T-cell (primary cell): ENCODE data around the gene RNF166. TPM values are rescaled to one million over a fixed set of nuclear protein-coding genes. Genes with fewer than 3 reads are reported as not detected.

Experiments used
- ATAC-seq, 4 experiments: fragments of 200-7000 bp in 3 of 4; fragments of 150-1000 bp in 1 of 4; cut with Tn5 transposase; replicated peaks in 1 of 4; 1 replicate in 3 of 4; 2 replicates in 1 of 4; pipeline ENCODE4 v1.10.0; 2021; ENCODE audit warnings: moderate library complexity in 3 of 4, mild to moderate bottlenecking in 2 of 4, moderate number of reproducible peaks in 1 of 4
- CTCF ChIA-PET, 2 donors: fragments of 300-600 bp; sonication (Branson Sonifier 250); formaldehyde crosslinking; loops; one replicate each; lab custom pipeline; 2022; ENCODE audit warnings: antibody characterized with exemption in 2 of 2; lab: Charles Lee
- POLR2A ChIA-PET, 2 donors: fragments of 300-600 bp; sonication (Branson Sonifier 250); formaldehyde crosslinking; loops; one replicate each; lab custom pipeline; 2022; ENCODE audit warnings: antibody characterized with exemption in 2 of 2; lab: Charles Lee
- DNase-seq, 35 experiments: peaks; one replicate each; pipeline versions ENCODE4 v3.0.0 to v3.0.0-alpha.2; 2013 to 2023
- H3K27ac ChIP-seq: one replicate; pipeline ENCODE4 v1.5.1; 2013; ENCODE audit warnings: low read length
- H3K27me3 ChIP-seq, 2 experiments: replicated peaks in 1 of 2; 1 replicate in 1 of 2; 2 replicates in 1 of 2; pipeline versions ENCODE4 v1.6.1 to v1.7.0; 2013; ENCODE audit warnings: low read length in 1 of 2, mixed read lengths in 1 of 2; ENCODE audit not compliant: control insufficient read depth in 2 of 2, insufficient read depth in 2 of 2; ENCODE audit errors: extremely low read depth in 1 of 2
- H3K36me3 ChIP-seq, 2 donors: 1 replicate in 1 of 2; 2 replicates in 1 of 2; pipeline versions ENCODE4 v1.6.1 to v1.7.0; 2013; ENCODE audit warnings: low read length in 1 of 2; ENCODE audit not compliant: control insufficient read depth in 2 of 2, insufficient read depth in 1 of 2; ENCODE audit errors: extremely low read depth in 1 of 2
- H3K4me1 ChIP-seq, 2 experiments: 1 replicate in 1 of 2; 2 replicates in 1 of 2; pipeline versions ENCODE4 v1.6.1 to v1.7.0; 2013; ENCODE audit warnings: low read length in 2 of 2, mixed read lengths in 1 of 2; ENCODE audit not compliant: insufficient read depth in 2 of 2, control insufficient read depth in 1 of 2; ENCODE audit errors: extremely low read depth in 1 of 2
- H3K4me3 ChIP-seq, 2 donors: 1 replicate in 1 of 2; 2 replicates in 1 of 2; pipeline versions ENCODE4 v1.5.1 to v1.7.0; 2013; ENCODE audit warnings: mild to moderate bottlenecking in 2 of 2, low read length in 1 of 2, moderate library complexity in 1 of 2; ENCODE audit not compliant: control insufficient read depth in 1 of 2; ENCODE audit errors: extremely low read depth in 1 of 2
- H3K9me3 ChIP-seq: 2 replicates; pipeline ENCODE4 v1.7.0; 2013
- H3K27ac Mint-ChIP-seq, 2 donors: one replicate each; pipeline ENCODE4 v1.8.0; 2020 to 2021; ENCODE audit warnings: mild to moderate bottlenecking in 2 of 2, mixed read lengths in 2 of 2
- H3K27me3 Mint-ChIP-seq, 2 donors: one replicate each; pipeline ENCODE4 v1.8.0; 2021 to 2022; ENCODE audit warnings: mixed read lengths in 2 of 2
- H3K36me3 Mint-ChIP-seq: one replicate; pipeline ENCODE4 v1.8.0; 2021; ENCODE audit warnings: mixed read lengths
- H3K4me1 Mint-ChIP-seq, 3 donors: one replicate each; pipeline ENCODE4 v1.8.0; 2020 to 2022; ENCODE audit warnings: mixed read lengths in 3 of 3, mild to moderate bottlenecking in 1 of 3
- H3K4me3 Mint-ChIP-seq, 3 donors: one replicate each; pipeline ENCODE4 v1.8.0; 2020 to 2022; ENCODE audit warnings: mild to moderate bottlenecking in 3 of 3, mixed read lengths in 3 of 3, moderate library complexity in 3 of 3
- H3K9me3 Mint-ChIP-seq, 3 donors: one replicate each; pipeline ENCODE4 v1.8.0; 2020 to 2022; ENCODE audit warnings: mixed read lengths in 3 of 3
- WGBS: methylation state at CpG from one replicate; pipeline ENCODE4 v1.1.5; 2013; ENCODE audit warnings: missing lambda C conversion rate; ENCODE audit not compliant: insufficient coverage; 5-methylcytosine and 5-hydroxymethylcytosine counted together
- total RNA-seq, 35 experiments: library from RNA in 6 of 35; stranded (reverse) in 6 of 35; fragments of 120-200 nt in 1 of 35; gene quantifications; one replicate each; pipeline versions ENCODE4 v1.2.1 to v1.2.4 and lab custom pipeline; 2013 to 2026

RNF166 gene
- total RNA-seq, 5 donors from 2014 or later (not counting 1 experiment from before 2014, with no cell fraction given): 246 to 369 (median 264) TPM

- peaks cover 3 to 16% of the 10 kb centered on the region in 2 donors for H3K36me3 ChIP-seq
- peaks cover 21 to 80% of the 10 kb centered on the region in 2 experiments for H3K4me1 ChIP-seq
- H3K27ac ChIP-seq: peak overlapping the region; percentile 92
- 3% methylated on average over 8 of the region's 9 CpGs for WGBS
- Mint-ChIP-seq H3K36me3 (peaks cover 3% of the 10 kb centered on the region), H3K27me3 (no peaks in the 10 kb centered on the region), H3K27ac (peak overlapping the region; percentile 97), H3K4me3 (peak overlapping the region; percentile 90 to 99 (median 94)), H3K9me3 (no peaks in the 10 kb centered on the region), H3K4me1 (peaks cover 58 to 62% (median 60%) of the 10 kb centered on the region in 3 donors)
- no peaks in the 10 kb centered on the region for H3K9me3 ChIP-seq
- peak overlapping the region; percentile 87 to 88 for H3K4me3 ChIP-seq
- DNase-seq (peak in 30 of 35 experiments; percentile 29 to 68 (median 48)), ATAC-seq (peak in 1 of 4 experiments; percentile 5)
- POLR2A ChIA-PET: interaction anchor here in 1 of 2 donors (0.6 kb wide), 1 partner anchor 999 kb away, joined by 7 read pairs; no protein-coding TSS in a partner anchor
- CTCF ChIA-PET: interaction anchor here in 1 of 2 donors (0.9 to 1.8 kb wide), 2 partner anchors 85 to 134 kb away, joined by 4 to 7 read pairs; partner anchors contain the start of gene ZC3H18
- no peaks in the 10 kb centered on the region for H3K27me3 ChIP-seq
Measured at GRCh38 chr16:88705076-88705684, 1.0 kb downstream of the RNF166 start.

GRCh38 chr16:88703486-88704309 is 2.5 kb downstream of the RNF166 start:
- Mint-ChIP-seq H3K36me3 (peaks cover 8% of the 10 kb centered on the region), H3K9me3 (no peaks in the 10 kb centered on the region), H3K4me3 (peak overlapping the region; percentile 90 to 99 (median 94)), H3K27me3 (no peaks in the 10 kb centered on the region), H3K4me1 (peaks cover 65 to 69% (median 67%) of the 10 kb centered on the region in 3 donors), H3K27ac (peak overlapping the region; percentile 97)
- Histone ChIP-seq H3K36me3 (peaks cover 4 to 23% of the 10 kb centered on the region in 2 donors), H3K4me3 (peak overlapping the region; percentile 87 to 88), H3K27me3 (no peaks in the 10 kb centered on the region), H3K27ac (peak overlapping the region; percentile 92), H3K9me3 (no peaks in the 10 kb centered on the region), H3K4me1 (peaks cover 36 to 86% of the 10 kb centered on the region in 2 experiments)
- DNase-seq (peak; percentile 43 to 84 (median 68)), ATAC-seq (peak; percentile 24 to 32 (median 29))
- ChIA-PET POLR2A (interaction anchor here in 1 of 2 donors (0.7 kb wide), 1 partner anchor 20 kb away, joined by 3 read pairs; no protein-coding TSS in a partner anchor), CTCF (interaction anchor here in 1 of 2 donors (1.0 to 1.8 kb wide), 2 partner anchors 67 to 84 kb away, joined by 3 to 7 read pairs; no protein-coding TSS in a partner anchor)
- WGBS: under 1% methylated on average over 22 of the region's 26 CpGs

- ATAC-seq (no peak), DNase-seq (peak in 3 of 35 experiments; percentile 16 to 33 (median 31))
- Histone ChIP-seq H3K9me3 (no peaks in the 10 kb centered on the region), H3K27me3 (no peaks in the 10 kb centered on the region), H3K36me3 (peaks cover 11 to 34% of the 10 kb centered on the region in 2 donors), H3K27ac (peak overlapping the region; percentile 92), H3K4me3 (peak overlapping the region; percentile 87 to 88), H3K4me1 (peaks cover 45 to 90% of the 10 kb centered on the region in 2 experiments)
- H3K4me3 Mint-ChIP-seq: peak overlapping the region; percentile 90 to 99 (median 94)
- 1% methylated on average over 26 of the region's 31 CpGs for WGBS
- CTCF ChIA-PET: interaction anchor here in 1 of 2 donors (0.6 kb wide), 1 partner anchor 44 kb away, joined by 3 read pairs; no protein-coding TSS in a partner anchor
- H3K4me1 Mint-ChIP-seq: peaks cover 71 to 75% (median 75%) of the 10 kb centered on the region in 3 donors
- peak overlapping the region; percentile 97 for H3K27ac Mint-ChIP-seq
- H3K27me3 Mint-ChIP-seq: no peaks in the 10 kb centered on the region
- POLR2A ChIA-PET: interaction anchor here in 1 of 2 donors (0.9 kb wide), 1 partner anchor 15 kb away, joined by 4 read pairs; no protein-coding TSS in a partner anchor
- H3K9me3 Mint-ChIP-seq: no peaks in the 10 kb centered on the region
- H3K36me3 Mint-ChIP-seq: peaks cover 13% of the 10 kb centered on the region
Measured at GRCh38 chr16:88702371-88703210, 3.6 kb downstream of the RNF166 start.

GRCh38 chr16:88701581-88702370 is 4.4 kb downstream of the RNF166 start:
- H3K27ac Mint-ChIP-seq: peak overlapping the region; percentile 97
- Histone ChIP-seq H3K4me3 (peak overlapping the region; percentile 87 to 88), H3K27me3 (no peaks in the 10 kb centered on the region), H3K27ac (peak overlapping the region; percentile 92), H3K4me1 (peaks cover 39 to 89% of the 10 kb centered on the region in 2 experiments), H3K9me3 (no peaks in the 10 kb centered on the region), H3K36me3 (peaks cover 13 to 42% of the 10 kb centered on the region in 2 donors)
- POLR2A ChIA-PET: interaction anchor here (0.5 to 0.9 kb wide), 2 partner anchors 14 to 36 kb away, joined by 4 read pairs; no protein-coding TSS in a partner anchor
- peaks cover 67 to 71% (median 69%) of the 10 kb centered on the region in 3 donors for H3K4me1 Mint-ChIP-seq
- DNase-seq (peak in 6 of 35 experiments; percentile 13 to 41 (median 30)), ATAC-seq (no peak)
- WGBS: 2% methylated on average over 30 of the region's 30 CpGs
- H3K4me3 Mint-ChIP-seq: peak overlapping the region; percentile 90 to 99 (median 94)
- H3K36me3 Mint-ChIP-seq: peaks cover 17% of the 10 kb centered on the region
- no peaks in the 10 kb centered on the region for H3K27me3 Mint-ChIP-seq
- no peaks in the 10 kb centered on the region for H3K9me3 Mint-ChIP-seq
- CTCF ChIA-PET: interaction anchor here in 1 of 2 donors (0.6 kb wide), 1 partner anchor 43 kb away, joined by 3 read pairs; no protein-coding TSS in a partner anchor
